Measurements from ENCODE around the gene MRPL52. TPM values are rescaled to one million over a fixed set of nuclear protein-coding genes. Genes with fewer than 3 reads are reported as not detected.
A peak's percentile ranks its signal among the peaks of the same experiment; 100 is the strongest.

The MRPL52 gene
- total RNA-seq, 1 experiment from 2014 or later: 180 TPM

GRCh38 chr14:22838631-22839041 lies 8.9 kb downstream of the MRPL52 start:
- H3K9me2 ChIP-seq (replicated peaks; ENCODE audit: low read length): no peaks in the 10 kb centered on the region
- H2AFZ ChIP-seq (ENCODE audit: low read length): no peak overlapping the region
- peaks cover 6% of the 10 kb centered on the region for H3F3A ChIP-seq (ENCODE audit: low read length, unreplicated experiment)
- ATAC-seq (no peak), DNase-seq (no peak)
- ChIA-PET CTCF (interaction anchor here (2.5 kb wide), 1 partner anchor 12 kb away, joined by 11 read pairs; no protein-coding TSS in a partner anchor), POLR2A (ENCODE audit: unreplicated experiment) (interaction anchor here (2.1 kb wide), 1 partner anchor 13 kb away, joined by 14 read pairs; no protein-coding TSS in a partner anchor)
- H3K9ac ChIP-seq (ENCODE audit: low read length): peak overlapping the region; percentile 94; the same call in 1 of the 2 replicates
- TF ChIP-seq EZH2 (IDR thresholded peaks at IDR 0.05; ENCODE audit: low read length, unreplicated experiment): no peak
- TF ChIP-seq EZH2phosphoT487 (IDR thresholded peaks at IDR 0.05; ENCODE audit: borderline replicate concordance, low read length): no peak
- TF ChIP-seq, protein P1, sequence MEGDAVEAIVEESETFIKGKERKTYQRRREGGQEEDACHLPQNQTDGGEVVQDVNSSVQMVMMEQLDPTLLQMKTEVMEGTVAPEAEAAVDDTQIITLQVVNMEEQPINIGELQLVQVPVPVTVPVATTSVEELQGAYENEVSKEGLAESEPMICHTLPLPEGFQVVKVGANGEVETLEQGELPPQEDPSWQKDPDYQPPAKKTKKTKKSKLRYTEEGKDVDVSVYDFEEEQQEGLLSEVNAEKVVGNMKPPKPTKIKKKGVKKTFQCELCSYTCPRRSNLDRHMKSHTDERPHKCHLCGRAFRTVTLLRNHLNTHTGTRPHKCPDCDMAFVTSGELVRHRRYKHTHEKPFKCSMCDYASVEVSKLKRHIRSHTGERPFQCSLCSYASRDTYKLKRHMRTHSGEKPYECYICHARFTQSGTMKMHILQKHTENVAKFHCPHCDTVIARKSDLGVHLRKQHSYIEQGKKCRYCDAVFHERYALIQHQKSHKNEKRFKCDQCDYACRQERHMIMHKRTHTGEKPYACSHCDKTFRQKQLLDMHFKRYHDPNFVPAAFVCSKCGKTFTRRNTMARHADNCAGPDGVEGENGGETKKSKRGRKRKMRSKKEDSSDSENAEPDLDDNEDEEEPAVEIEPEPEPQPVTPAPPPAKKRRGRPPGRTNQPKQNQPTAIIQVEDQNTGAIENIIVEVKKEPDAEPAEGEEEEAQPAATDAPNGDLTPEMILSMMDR (conservative IDR thresholded peaks at IDR 0.05; ENCODE audit: low read depth, low read length): no peak
- no peak overlapping the region for H3K27ac ChIP-seq (ENCODE audit: low read length)
- H3K36me3 ChIP-seq (ENCODE audit: low read depth, low read length): peaks cover 20% of the 10 kb centered on the region; the same call in 1 of the 2 replicates
- no TSS peak for BruUV-seq (replicated peaks)
- H3K27me3 ChIP-seq (ENCODE audit: low read length): no peaks in the 10 kb centered on the region
- H4K20me1 ChIP-seq (ENCODE audit: low read length): no peaks in the 10 kb centered on the region
- H3K4me1 ChIP-seq (ENCODE audit: insufficient read depth, low read length): peaks cover 22% of the 10 kb centered on the region; the same call in 1 of the 2 replicates
- H3K9me3 ChIP-seq (ENCODE audit: low read length): no peaks in the 10 kb centered on the region
- peak overlapping the region; percentile 93 for H3K4me3 ChIP-seq (ENCODE audit: low read length)
- peak overlapping the region; percentile 90 for H3K4me2 ChIP-seq (ENCODE audit: low read length)
- intact Hi-C loops (cut with micrococcal nuclease): no loop called here
- peaks cover 43% of the 10 kb centered on the region for H3K79me2 ChIP-seq (ENCODE audit: low read length)

- DNase-seq (no peak), ATAC-seq (no peak)
- H3K4me1 ChIP-seq (ENCODE audit: insufficient read depth, low read length): peaks cover 22% of the 10 kb centered on the region; the same call in 1 of the 2 replicates
- no peaks in the 10 kb centered on the region for H3K27me3 ChIP-seq (ENCODE audit: low read length)
- H3K9me2 ChIP-seq (replicated peaks; ENCODE audit: low read length): no peaks in the 10 kb centered on the region
- no peak overlapping the region for H3K27ac ChIP-seq (ENCODE audit: low read length)
- no peak overlapping the region for H3K9ac ChIP-seq (ENCODE audit: low read length)
- no peaks in the 10 kb centered on the region for H4K20me1 ChIP-seq (ENCODE audit: low read length)
- POLR2A ChIA-PET (ENCODE audit: unreplicated experiment): no interaction called here
- peaks cover 6% of the 10 kb centered on the region for H3F3A ChIP-seq (ENCODE audit: low read length, unreplicated experiment)
- peak overlapping the region; percentile 90 for H3K4me2 ChIP-seq (ENCODE audit: low read length)
- no peak overlapping the region for H2AFZ ChIP-seq (ENCODE audit: low read length)
- no peak for TF ChIP-seq EZH2 (IDR thresholded peaks at IDR 0.05; ENCODE audit: low read length, unreplicated experiment)
- no peak overlapping the region for H3K4me3 ChIP-seq (ENCODE audit: low read length)
- BruUV-seq (replicated peaks): no TSS peak
- CTCF ChIA-PET: no interaction called here
- peaks cover 43% of the 10 kb centered on the region for H3K79me2 ChIP-seq (ENCODE audit: low read length)
- H3K9me3 ChIP-seq (ENCODE audit: low read length): no peaks in the 10 kb centered on the region
- H3K36me3 ChIP-seq (ENCODE audit: low read depth, low read length): peaks cover 19% of the 10 kb centered on the region; the same call in 1 of the 2 replicates
- intact Hi-C loops (cut with micrococcal nuclease): no loop called here
Observed at GRCh38 chr14:22839159-22839779, 9.6 kb downstream of the MRPL52 start.

- no peak overlapping the region for H3K9ac ChIP-seq (ENCODE audit: low read length)
- no peak overlapping the region for H3K27ac ChIP-seq (ENCODE audit: low read length)
- no peaks in the 10 kb centered on the region for H3K27me3 ChIP-seq (ENCODE audit: low read length)
- TF ChIP-seq EZH2phosphoT487 (IDR thresholded peaks at IDR 0.05; ENCODE audit: borderline replicate concordance, low read length) (no peak), EZH2 (IDR thresholded peaks at IDR 0.05; ENCODE audit: low read length, unreplicated experiment) (no peak)
- TF ChIP-seq, protein P1 (conservative IDR thresholded peaks at IDR 0.05; ENCODE audit: low read depth, low read length): no peak
- H3K4me1 ChIP-seq (ENCODE audit: insufficient read depth, low read length): peaks cover 17% of the 10 kb centered on the region; the same call in 1 of the 2 replicates
- peaks cover 40% of the 10 kb centered on the region for H3K79me2 ChIP-seq (ENCODE audit: low read length)
- no peaks in the 10 kb centered on the region for H4K20me1 ChIP-seq (ENCODE audit: low read length)
- peaks cover 24% of the 10 kb centered on the region for H3K36me3 ChIP-seq (ENCODE audit: low read depth, low read length)
- H3F3A ChIP-seq (ENCODE audit: low read length, unreplicated experiment): no peaks in the 10 kb centered on the region
- DNase-seq: no peak
- no peaks in the 10 kb centered on the region for H3K9me2 ChIP-seq (replicated peaks; ENCODE audit: low read length)
- no peaks in the 10 kb centered on the region for H3K9me3 ChIP-seq (ENCODE audit: low read length)
- no peak for ATAC-seq
- ChIA-PET CTCF (no interaction called here), POLR2A (ENCODE audit: unreplicated experiment) (no interaction called here)
- H3K4me3 ChIP-seq (ENCODE audit: low read length): no peak overlapping the region
- no TSS peak for BruUV-seq (replicated peaks)
- no peak overlapping the region for H2AFZ ChIP-seq (ENCODE audit: low read length)
- intact Hi-C loops (cut with micrococcal nuclease): no loop called here
- no peak overlapping the region for H3K4me2 ChIP-seq (ENCODE audit: low read length)
Observed at GRCh38 chr14:22841311-22841710, 11.6 kb downstream of the MRPL52 start.

Data from PC-3 (cell line).